Activated naive CD4-positive, alpha-beta T cell treated with anti-CD3 and anti-CD28 coated beads, Interleukin-2, amount 50 U/mL, for 24 hours (primary cell): ENCODE data around the gene ASIC4.
A peak's percentile ranks its signal among the peaks of the same experiment; 100 is the strongest.

Source experiments
- H3K27ac Mint-ChIP-seq: one replicate; pipeline ENCODE4 v1.8.0; 2021; ENCODE audit warnings: mild to moderate bottlenecking, mixed read lengths
- H3K27me3 Mint-ChIP-seq: one replicate; pipeline ENCODE4 v1.8.0; 2021; ENCODE audit warnings: mixed read lengths
- H3K36me3 Mint-ChIP-seq: one replicate; pipeline ENCODE4 v1.8.0; 2021; ENCODE audit warnings: mixed read lengths
- H3K4me1 Mint-ChIP-seq: one replicate; pipeline ENCODE4 v1.8.0; 2021; ENCODE audit warnings: mixed read lengths
- H3K4me3 Mint-ChIP-seq: one replicate; pipeline ENCODE4 v1.8.0; 2021; ENCODE audit warnings: mild to moderate bottlenecking, mixed read lengths
- H3K9me3 Mint-ChIP-seq: one replicate; pipeline ENCODE4 v1.8.0; 2021; ENCODE audit warnings: mixed read lengths

ASIC4 gene

DNA sequence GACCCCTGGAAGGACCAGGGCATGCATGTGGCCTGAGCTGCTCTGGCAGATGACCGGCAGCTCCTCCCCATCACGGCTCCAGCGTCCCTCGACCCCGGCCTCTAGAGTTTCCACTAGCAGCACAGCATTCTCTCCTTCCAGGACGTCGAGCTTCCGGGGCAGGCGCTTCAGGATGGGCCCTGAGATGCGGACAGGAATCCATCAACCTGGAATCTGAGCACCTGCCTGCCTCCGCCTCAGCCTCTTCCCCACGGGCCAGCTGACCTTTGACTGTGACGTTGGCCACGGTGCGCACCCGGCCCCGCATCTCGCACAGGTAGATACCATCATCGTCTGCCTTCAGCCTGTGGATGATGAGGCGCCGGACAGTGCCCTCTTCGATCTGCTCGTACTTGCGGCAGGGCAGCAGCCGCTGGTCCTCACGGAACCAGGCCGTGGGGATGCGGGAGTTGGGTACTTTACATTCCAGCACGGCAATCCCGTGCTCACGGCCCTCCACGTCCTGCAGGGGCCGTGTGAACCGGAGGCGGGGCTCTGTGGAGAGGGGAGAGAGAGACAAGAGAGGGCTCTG lies 53.6 kb downstream of the ASIC4 start:
- Mint-ChIP-seq H3K9me3 (no peaks in the 10 kb centered on the region), H3K4me1 (no peaks in the 10 kb centered on the region), H3K27me3 (peaks cover 25% of the 10 kb centered on the region), H3K27ac (no peak overlapping the region), H3K36me3 (no peaks in the 10 kb centered on the region), H3K4me3 (no peak overlapping the region)

DNA sequence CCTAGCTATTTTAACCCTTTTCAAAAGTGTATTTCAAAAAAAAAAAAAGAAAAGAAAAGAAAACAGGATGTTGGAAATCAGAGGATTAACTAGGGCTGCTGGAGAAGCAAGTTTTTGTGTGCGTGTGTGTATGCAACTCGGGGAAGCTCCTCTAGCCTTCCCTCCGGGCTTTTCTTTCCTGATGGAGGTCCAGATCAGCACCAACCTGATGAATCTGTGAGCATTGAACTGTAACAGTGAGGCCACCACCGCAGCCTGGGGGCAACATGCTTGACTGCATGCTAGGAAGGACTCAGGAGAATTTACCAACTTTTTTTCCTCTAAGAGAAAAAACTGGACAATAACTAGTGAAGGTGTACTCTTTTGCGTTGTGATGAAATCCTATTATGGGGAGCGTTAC lies 54.8 kb downstream of the ASIC4 start:
- Mint-ChIP-seq H3K4me3 (no peak overlapping the region), H3K27ac (no peak overlapping the region), H3K9me3 (no peaks in the 10 kb centered on the region), H3K4me1 (no peaks in the 10 kb centered on the region), H3K36me3 (no peaks in the 10 kb centered on the region), H3K27me3 (peaks cover 30% of the 10 kb centered on the region)

DNA sequence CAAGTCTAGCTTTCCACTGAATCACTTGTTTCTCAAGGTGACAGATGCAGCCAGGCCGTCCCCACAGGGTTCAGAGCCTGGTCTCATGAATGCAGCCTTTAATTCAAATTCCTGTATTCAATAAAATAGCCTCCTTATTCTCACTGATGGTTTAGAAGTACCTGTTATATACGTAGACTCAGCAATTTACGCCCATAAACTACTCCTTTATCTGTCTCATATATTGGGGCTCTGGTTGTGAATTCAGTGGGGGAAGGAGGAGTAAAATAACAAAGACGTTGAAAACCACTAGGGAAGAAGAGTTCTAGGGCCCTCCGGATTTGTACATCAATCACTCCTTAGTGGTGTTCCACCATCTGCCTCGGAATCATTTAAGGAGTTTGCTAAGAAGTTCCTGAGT lies 55.4 kb downstream of the ASIC4 start:
- Mint-ChIP-seq H3K27ac (no peak overlapping the region), H3K4me1 (no peaks in the 10 kb centered on the region), H3K27me3 (peaks cover 25% of the 10 kb centered on the region), H3K4me3 (peak overlapping the region; percentile 56), H3K36me3 (no peaks in the 10 kb centered on the region), H3K9me3 (no peaks in the 10 kb centered on the region)

DNA sequence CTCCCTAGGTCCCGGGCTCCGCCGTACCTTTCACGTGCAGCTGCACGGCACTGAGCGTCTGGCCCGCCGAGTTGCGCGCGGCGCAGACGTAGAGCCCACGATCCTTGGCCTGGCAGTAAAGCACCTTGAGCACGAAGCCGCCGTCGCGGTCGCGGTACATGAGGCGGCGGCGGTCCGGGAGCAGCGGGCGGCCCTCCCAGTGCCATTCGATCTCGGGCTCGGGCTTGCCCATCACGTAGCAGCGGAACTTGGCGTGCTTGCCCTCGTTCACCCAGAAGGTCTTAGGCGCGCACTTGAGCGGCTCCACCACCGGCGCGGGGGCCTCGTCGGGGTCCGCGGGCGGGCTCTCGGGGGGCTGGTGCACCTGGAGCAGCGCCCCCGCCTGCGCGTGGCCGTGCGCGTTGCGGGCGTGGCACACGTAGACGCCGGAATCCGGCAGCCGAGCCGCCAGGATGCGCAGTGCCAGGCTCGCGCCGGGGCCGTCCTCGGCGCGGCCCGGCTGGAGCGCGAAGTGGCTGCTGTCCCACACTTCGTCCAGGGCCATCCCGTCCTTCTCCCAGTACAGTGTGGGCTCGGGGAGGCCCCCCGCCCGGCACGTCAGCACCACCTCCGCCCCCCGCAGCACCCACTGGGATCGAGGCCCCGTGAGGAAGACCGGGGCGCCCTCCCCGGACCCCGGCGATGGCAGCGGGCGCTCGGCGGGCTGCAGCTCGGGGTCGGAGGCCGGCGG lies 56.1 kb downstream of the ASIC4 start:
- H3K9me3 Mint-ChIP-seq, result no peaks in the 10 kb centered on the region
- H3K27me3 Mint-ChIP-seq, result peaks cover 28% of the 10 kb centered on the region
- H3K27ac Mint-ChIP-seq, result no peak overlapping the region
- H3K36me3 Mint-ChIP-seq, result no peaks in the 10 kb centered on the region
- no peaks in the 10 kb centered on the region for H3K4me1 Mint-ChIP-seq
- peak overlapping the region; percentile 56 for H3K4me3 Mint-ChIP-seq

DNA sequence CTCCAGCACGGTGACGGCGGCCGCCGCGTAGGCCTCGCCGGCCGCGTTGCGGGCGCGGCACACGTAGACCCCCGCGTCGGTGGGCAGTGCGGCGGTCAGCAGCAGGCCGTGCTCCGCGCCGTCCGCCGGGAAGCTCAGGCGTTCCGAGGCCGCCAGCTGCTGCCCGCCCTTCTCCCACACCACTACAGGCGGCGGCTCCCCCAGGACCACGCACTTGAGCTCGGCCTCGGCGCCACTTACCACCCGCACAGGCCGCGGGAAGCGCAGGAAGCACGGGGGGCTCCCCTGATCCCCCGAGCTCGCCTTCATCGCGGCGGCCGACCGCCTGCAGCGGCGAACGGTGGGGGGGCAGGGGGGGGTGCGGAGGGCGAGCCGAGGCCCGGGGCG lies 56.6 kb downstream of the ASIC4 start:
- Mint-ChIP-seq H3K9me3 (no peaks in the 10 kb centered on the region), H3K27me3 (peaks cover 30% of the 10 kb centered on the region), H3K4me3 (no peak overlapping the region), H3K4me1 (no peaks in the 10 kb centered on the region), H3K27ac (no peak overlapping the region), H3K36me3 (no peaks in the 10 kb centered on the region)

DNA sequence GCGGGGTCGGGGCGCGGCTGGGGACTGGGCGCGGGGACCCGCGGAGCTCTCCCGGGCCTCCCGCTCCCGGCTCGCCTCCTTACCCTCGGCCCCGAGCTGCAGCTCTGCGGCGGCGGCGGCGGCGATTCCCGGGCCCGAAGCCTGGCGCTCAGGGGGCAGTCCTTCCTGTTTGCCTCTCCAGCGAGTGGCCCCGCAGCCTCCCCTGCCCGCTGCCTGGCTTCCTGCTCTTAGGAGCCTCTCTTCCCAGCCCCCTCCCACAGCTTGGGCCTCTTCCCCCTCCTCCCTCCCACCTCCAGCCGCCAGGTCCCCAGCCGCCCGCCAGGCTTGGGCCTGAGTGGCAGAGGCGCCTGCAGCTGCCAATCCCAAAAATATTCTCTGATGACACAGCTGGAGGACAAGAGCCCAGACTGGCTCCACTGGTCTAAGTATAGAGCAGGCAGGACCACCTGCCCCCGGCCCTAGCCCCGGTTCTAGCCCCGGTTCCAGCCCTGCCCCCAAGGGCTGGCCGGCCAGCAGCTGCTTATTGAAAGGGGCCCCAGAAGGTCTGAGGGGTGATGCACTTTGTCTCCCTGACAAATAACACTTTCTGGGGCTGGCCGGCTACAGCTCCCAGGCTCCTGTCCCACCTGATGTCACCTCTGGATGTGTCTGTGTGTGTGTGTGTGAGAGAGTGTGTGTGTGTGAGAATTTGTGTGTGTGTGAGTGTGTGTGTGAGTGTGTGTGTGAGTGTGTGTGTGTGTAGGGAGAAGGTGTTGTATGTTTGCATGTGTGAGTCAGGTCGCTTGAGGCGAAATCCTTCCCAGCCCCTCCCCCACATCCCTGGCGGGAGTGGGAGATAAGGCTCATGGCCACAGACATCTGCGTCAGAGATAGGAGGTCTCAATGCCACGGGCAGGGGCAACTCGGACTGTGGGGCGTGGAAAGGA lies 57.3 kb downstream of the ASIC4 start, which contains the start of gene OBSL1:
TSS of gene OBSL1 (minus strand) at position 229 of the 926 bp plus-strand sequence. CDS start 307 bp downstream, outside the sequence.
- Mint-ChIP-seq H3K36me3 (no peaks in the 10 kb centered on the region), H3K4me3 (no peak within 1 kb of the TSS), H3K4me1 (no peaks in the 10 kb centered on the region), H3K9me3 (no peaks in the 10 kb centered on the region), H3K27me3 (peaks cover 30% of the 10 kb centered on the region), H3K27ac (no peak within 1 kb of the TSS)

DNA sequence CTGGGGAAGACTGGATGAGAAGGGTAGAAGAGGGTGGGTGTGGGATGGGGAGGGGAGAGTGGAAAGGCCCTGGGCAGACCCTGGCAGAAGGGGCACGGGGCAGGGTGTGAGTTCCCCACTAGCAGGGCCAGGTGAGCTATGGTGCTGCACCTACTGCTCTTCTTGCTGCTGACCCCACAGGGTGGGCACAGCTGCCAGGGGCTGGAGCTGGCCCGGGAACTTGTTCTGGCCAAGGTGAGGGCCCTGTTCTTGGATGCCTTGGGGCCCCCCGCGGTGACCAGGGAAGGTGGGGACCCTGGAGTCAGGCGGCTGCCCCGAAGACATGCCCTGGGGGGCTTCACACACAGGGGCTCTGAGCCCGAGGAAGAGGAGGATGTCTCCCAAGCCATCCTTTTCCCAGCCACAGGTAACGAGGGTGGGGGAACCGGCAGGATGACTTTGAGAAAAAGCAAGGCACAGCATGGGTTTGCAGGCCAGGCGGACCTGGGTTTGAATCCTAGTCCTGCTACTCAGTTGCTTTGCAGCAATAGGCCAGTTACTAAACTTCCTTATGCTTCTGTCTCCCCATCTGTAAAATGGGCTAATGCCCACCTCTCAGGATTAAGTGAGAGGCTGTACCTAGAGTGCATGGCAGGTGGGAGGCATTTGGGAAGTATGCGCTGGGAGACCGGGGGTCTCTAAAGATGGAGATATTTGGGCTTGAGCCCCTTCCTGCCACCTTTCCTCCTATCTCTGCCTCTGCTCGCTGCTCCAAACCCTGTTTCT lies 58.1 kb downstream of the ASIC4 start, which contains the start of gene INHA:
TSS of gene INHA (plus strand) at position 74 of the 765 bp plus-strand sequence. CDS start at position 139, 65 bp downstream.
- H3K4me3 Mint-ChIP-seq, result no peak within 1 kb of the TSS
- H3K36me3 Mint-ChIP-seq, result no peaks in the 10 kb centered on the region
- peaks cover 33% of the 10 kb centered on the region for H3K27me3 Mint-ChIP-seq
- no peaks in the 10 kb centered on the region for H3K4me1 Mint-ChIP-seq
- H3K27ac Mint-ChIP-seq, result no peak within 1 kb of the TSS
- H3K9me3 Mint-ChIP-seq, result no peaks in the 10 kb centered on the region

DNA sequence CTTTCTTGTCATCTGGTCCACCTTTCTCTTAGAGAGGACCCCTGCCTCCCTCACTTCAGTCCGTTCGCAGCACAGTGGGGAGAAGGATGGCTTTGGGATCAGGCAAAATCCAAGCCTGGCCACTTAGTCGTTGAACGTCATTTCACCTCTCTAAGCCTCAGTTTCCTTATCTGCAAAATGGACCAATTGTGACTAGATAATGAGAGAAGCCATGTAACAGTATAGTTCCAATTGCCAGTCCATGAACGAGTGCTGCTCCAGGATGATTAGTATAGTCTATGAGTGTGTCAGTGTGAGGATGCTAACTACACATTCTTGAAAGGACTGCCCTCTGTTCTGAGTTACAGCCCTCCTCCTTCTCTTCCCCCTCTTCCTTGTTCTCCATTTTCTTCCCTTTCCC lies 58.9 kb downstream of the ASIC4 start:
- no peaks in the 10 kb centered on the region for H3K9me3 Mint-ChIP-seq
- H3K4me1 Mint-ChIP-seq, result no peaks in the 10 kb centered on the region
- H3K4me3 Mint-ChIP-seq, result no peak overlapping the region
- H3K36me3 Mint-ChIP-seq, result no peaks in the 10 kb centered on the region
- peak overlapping the region; percentile 35 for H3K27ac Mint-ChIP-seq
- peaks cover 32% of the 10 kb centered on the region for H3K27me3 Mint-ChIP-seq

DNA sequence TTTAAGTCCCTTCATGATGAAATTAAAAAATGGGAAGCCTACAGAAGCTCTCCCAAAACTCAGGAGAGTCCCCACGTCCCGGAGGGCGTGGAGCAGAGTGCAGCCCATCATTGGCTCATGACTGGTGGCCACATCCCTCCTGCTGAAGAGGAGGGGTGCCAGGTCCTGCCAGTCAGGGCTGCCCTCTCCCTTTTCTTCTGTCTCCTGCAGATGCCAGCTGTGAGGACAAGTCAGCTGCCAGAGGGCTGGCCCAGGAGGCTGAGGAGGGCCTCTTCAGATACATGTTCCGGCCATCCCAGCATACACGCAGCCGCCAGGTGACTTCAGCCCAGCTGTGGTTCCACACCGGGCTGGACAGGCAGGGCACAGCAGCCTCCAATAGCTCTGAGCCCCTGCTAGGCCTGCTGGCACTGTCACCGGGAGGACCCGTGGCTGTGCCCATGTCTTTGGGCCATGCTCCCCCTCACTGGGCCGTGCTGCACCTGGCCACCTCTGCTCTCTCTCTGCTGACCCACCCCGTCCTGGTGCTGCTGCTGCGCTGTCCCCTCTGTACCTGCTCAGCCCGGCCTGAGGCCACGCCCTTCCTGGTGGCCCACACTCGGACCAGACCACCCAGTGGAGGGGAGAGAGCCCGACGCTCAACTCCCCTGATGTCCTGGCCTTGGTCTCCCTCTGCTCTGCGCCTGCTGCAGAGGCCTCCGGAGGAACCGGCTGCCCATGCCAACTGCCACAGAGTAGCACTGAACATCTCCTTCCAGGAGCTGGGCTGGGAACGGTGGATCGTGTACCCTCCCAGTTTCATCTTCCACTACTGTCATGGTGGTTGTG lies 60.4 kb downstream of the ASIC4 start:
- Mint-ChIP-seq H3K27ac (no peak overlapping the region), H3K9me3 (no peaks in the 10 kb centered on the region), H3K27me3 (peaks cover 23% of the 10 kb centered on the region), H3K4me1 (no peaks in the 10 kb centered on the region), H3K36me3 (no peaks in the 10 kb centered on the region), H3K4me3 (no peak overlapping the region)

DNA sequence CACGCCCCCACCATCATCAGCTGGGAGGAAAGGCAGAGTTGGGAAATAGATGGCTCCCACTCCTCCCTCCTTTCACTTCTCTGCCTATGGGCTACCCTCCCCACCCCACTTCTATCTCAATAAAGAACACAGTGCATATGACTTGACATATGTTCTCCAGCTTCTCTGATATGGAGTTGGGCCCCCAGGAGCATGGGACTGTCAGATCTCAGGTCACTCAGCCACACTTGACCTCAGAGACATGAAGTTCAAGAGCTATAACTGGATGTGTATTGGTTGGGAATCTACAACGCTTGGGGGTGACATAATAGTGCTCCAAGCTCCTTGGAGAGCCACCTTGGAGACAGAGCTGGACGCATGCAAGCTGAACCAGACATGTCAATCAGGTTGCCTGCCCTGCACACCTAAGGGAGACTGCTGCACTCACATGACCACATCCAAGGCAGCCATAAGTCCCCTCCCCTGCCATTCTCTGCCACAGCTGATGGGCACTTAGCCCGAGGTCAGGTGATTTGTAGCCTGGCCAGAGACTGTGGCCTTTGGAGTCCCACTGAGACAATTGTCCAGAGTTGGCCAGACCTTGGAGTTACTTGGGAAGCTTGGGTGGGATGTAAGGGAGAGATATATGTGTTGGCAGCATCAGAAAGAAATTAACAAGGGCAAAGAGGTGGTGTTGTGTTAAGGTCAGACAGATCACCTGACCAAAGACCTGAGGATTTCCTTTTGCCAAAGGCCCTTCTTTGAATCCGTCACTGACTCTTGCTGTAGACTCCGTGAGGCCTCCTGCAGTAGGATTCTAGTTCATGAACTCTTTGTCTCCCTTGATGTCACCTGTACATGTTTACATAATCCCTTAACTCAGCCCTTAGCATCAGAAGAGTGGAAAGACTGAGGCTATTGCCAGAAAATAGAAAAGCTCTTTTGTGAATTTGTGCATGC lies 61.6 kb downstream of the ASIC4 start:
- Mint-ChIP-seq H3K9me3 (no peaks in the 10 kb centered on the region), H3K27me3 (peaks cover 21% of the 10 kb centered on the region), H3K4me3 (no peak overlapping the region), H3K36me3 (no peaks in the 10 kb centered on the region), H3K4me1 (no peaks in the 10 kb centered on the region), H3K27ac (no peak overlapping the region)

DNA sequence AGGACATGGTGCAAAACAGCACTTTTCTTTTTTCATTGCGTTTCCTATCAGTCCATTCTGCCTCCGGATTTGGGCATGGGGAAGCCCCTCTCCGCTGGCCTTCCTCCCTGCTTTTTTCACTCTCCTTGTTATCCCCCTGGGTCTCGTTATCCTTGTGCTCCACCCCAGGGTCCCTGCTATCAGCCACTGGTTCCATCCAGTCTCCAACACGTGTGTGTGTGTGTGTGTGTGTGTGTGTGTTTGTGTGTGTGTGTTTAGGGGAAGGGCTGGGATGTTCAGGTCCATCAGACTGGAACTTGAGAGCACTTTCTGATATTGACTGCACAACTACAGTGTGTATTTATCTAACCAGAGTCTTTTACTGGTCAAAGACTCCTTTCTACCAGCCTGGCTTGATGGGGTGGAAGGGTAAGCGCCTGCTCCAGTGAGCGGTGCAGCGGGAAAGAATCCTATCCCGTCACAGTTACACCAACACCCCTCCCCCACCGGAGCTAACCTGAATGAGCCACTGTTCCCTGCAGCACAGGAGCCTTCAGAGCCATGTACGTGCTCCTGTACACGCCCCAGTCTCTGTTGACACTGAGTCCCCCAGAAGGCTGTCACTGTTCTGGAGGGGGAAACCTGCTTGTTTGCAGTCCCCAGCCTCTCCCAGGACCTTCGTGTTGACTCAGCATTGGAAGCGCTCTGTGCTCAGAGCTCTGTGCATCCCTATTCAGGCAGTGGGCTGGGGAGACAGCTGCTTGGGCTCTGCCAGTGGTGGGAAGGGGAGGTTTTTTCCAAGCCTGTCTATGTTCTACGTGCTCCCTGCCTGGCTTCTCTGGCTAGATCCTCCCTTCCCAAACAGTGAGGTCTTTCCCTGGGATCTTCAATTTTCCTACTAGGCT lies 62.5 kb downstream of the ASIC4 start:
- no peak overlapping the region for H3K27ac Mint-ChIP-seq
- H3K27me3 Mint-ChIP-seq, result peaks cover 20% of the 10 kb centered on the region
- no peaks in the 10 kb centered on the region for H3K9me3 Mint-ChIP-seq
- no peak overlapping the region for H3K4me3 Mint-ChIP-seq
- no peaks in the 10 kb centered on the region for H3K36me3 Mint-ChIP-seq
- H3K4me1 Mint-ChIP-seq, result no peaks in the 10 kb centered on the region

DNA sequence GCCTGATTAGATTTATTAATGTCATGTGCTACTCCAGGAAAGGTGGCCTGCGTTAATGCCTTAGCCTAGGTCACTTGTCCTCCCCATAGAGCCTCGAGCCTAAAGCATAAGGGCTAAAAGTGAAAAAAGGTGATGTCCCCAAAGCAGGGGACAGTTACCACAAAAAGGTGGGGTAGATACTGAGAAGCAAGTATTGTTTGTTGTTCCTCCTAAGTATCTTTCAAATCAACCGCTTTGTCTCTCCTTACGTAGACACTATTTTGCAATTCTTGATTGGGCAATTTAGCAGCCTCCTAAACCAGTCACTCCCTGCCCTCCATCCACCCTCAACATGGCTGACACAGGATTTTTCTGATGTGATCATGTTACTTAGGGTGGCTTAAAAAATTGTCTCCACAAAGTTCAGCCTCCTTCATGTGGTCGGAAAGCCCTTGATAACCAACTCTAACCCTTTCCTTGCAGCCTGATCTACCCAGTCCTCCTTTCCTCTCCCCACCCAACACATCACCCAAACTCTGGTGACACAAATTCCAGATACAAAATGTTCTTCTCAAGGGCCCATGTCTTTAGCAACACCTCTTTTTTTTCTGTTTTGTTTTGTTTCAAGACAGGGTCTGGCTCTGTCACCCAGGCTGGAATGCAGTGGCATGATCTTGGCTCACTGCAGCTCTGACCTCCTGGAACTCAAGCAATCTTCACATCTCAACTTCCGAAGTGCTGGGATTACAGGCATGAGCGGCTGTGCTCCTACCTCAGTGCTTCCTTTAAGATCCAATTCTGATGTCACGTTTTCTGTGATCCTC lies 64.7 kb downstream of the ASIC4 start:
- Mint-ChIP-seq H3K9me3 (no peaks in the 10 kb centered on the region), H3K36me3 (no peaks in the 10 kb centered on the region), H3K27ac (no peak overlapping the region), H3K4me1 (no peaks in the 10 kb centered on the region), H3K4me3 (no peak overlapping the region), H3K27me3 (peaks cover 9% of the 10 kb centered on the region)
